ENCODE measurements around the gene PEF1.
"Not testable (repeated sequence)": the region's sequence is repeated elsewhere in the genome, so short reads cannot be mapped to it uniquely, and the experiment has no call there.

PEF1 gene

GRCh38 chr1:31591425-31592093 is 53.1 kb downstream of the PEF1 start:
- no peak for TF ChIP-seq CTCF (IDR thresholded peaks at IDR 0.05; ENCODE audit: insufficient read depth, low read length, poor library complexity, severe bottlenecking)
- Histone ChIP-seq H3K36me3 (ENCODE audit: control insufficient read depth, insufficient read depth, low read length) (no peaks in the 10 kb centered on the region), H3K27me3 (replicated peaks; ENCODE audit: control insufficient read depth, insufficient read depth, low read length) (0 out of 2 replicates have a peak, but pooled peaks cover 2% of the 10 kb centered on the region), H3K4me3 (replicated peaks; ENCODE audit: low read depth, low read length) (no peak overlapping the region)
- no peak for DNase-seq (ENCODE audit: extremely low read depth, insufficient read length)

GRCh38 chr1:31588751-31589515 is 55.7 kb downstream of the PEF1 start:
- Histone ChIP-seq H3K36me3 (ENCODE audit: control insufficient read depth, insufficient read depth, low read length) (no peaks in the 10 kb centered on the region), H3K27me3 (replicated peaks; ENCODE audit: control insufficient read depth, insufficient read depth, low read length) (peaks cover 2% of the 10 kb centered on the region; the same call in 1 of the 2 replicates), H3K4me3 (replicated peaks; ENCODE audit: low read depth, low read length) (no peak overlapping the region)
- no peak for DNase-seq (ENCODE audit: extremely low read depth, insufficient read length)
- no peak for TF ChIP-seq CTCF (IDR thresholded peaks at IDR 0.05; ENCODE audit: insufficient read depth, low read length, poor library complexity, severe bottlenecking)

GRCh38 chr1:31587720-31588423 is 56.8 kb downstream of the PEF1 start:
- no peaks in the 10 kb centered on the region for H3K36me3 ChIP-seq (ENCODE audit: control insufficient read depth, insufficient read depth, low read length)
- TF ChIP-seq CTCF (IDR thresholded peaks at IDR 0.05; ENCODE audit: insufficient read depth, low read length, poor library complexity, severe bottlenecking) = peak; percentile 91
- DNase-seq (ENCODE audit: extremely low read depth, insufficient read length) = peak; percentile 30
- no peak overlapping the region for H3K4me3 ChIP-seq (replicated peaks; ENCODE audit: low read depth, low read length)
- H3K27me3 ChIP-seq (replicated peaks; ENCODE audit: control insufficient read depth, insufficient read depth, low read length) = peaks cover 2% of the 10 kb centered on the region; the same call in 1 of the 2 replicates

- not testable (repeated sequence) for H3K4me3 ChIP-seq (replicated peaks; ENCODE audit: low read depth, low read length); DNase-seq (ENCODE audit: extremely low read depth, insufficient read length); H3K36me3 ChIP-seq (ENCODE audit: control insufficient read depth, insufficient read depth, low read length); H3K27me3 ChIP-seq (replicated peaks; ENCODE audit: control insufficient read depth, insufficient read depth, low read length)
Measured at GRCh38 chr1:31587328-31587699, 57.4 kb downstream of the PEF1 start.

GRCh38 chr1:31586376-31587327 is 58.0 kb downstream of the PEF1 start:
- no peak for DNase-seq (ENCODE audit: extremely low read depth, insufficient read length)
- H3K27me3 ChIP-seq (replicated peaks; ENCODE audit: control insufficient read depth, insufficient read depth, low read length) = no peaks in the 10 kb centered on the region; the same call in 1 of the 2 replicates

More at GRCh38 chr1:31586376-31587327, 58.0 kb downstream of the PEF1 start:
- Histone ChIP-seq H3K4me3 (replicated peaks; ENCODE audit: low read depth, low read length) (no peak overlapping the region), H3K36me3 (ENCODE audit: control insufficient read depth, insufficient read depth, low read length) (no peaks in the 10 kb centered on the region)
- no peak for TF ChIP-seq CTCF (IDR thresholded peaks at IDR 0.05; ENCODE audit: insufficient read depth, low read length, poor library complexity, severe bottlenecking)

Measured in GM06990 (cell line).